ENCODE measurements around the gene TEX22.

The TEX22 gene

DNA sequence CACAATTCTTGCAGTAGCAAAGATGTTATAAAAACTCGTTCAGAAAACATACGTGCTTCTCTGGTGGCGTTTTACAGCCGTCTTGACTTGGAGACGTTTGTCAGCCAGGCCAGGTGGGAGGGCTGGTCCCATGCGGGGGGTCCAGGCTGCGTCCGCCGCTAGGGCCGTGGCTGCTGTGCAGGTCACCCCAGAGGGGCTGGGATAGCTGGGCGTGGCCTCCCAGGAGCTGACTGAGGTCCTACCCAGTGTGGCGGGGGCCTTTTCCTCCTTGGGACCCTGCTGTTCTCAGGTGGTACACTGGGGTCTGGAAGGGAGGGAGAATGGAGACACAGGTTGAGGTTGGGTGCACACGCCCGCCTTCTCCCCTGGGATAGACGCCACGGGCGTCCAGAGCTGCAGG, 46.5 kb downstream of the TEX22 start:
- TF ChIP-seq, protein P1, sequence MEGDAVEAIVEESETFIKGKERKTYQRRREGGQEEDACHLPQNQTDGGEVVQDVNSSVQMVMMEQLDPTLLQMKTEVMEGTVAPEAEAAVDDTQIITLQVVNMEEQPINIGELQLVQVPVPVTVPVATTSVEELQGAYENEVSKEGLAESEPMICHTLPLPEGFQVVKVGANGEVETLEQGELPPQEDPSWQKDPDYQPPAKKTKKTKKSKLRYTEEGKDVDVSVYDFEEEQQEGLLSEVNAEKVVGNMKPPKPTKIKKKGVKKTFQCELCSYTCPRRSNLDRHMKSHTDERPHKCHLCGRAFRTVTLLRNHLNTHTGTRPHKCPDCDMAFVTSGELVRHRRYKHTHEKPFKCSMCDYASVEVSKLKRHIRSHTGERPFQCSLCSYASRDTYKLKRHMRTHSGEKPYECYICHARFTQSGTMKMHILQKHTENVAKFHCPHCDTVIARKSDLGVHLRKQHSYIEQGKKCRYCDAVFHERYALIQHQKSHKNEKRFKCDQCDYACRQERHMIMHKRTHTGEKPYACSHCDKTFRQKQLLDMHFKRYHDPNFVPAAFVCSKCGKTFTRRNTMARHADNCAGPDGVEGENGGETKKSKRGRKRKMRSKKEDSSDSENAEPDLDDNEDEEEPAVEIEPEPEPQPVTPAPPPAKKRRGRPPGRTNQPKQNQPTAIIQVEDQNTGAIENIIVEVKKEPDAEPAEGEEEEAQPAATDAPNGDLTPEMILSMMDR (IDR thresholded peaks at IDR 0.05), result no peak
- Histone ChIP-seq H3K36me3 (peaks cover 10% of the 10 kb centered on the region), H3K9me3 (no peaks in the 10 kb centered on the region), H3K27ac (no peak overlapping the region), H3K4me3 (ENCODE audit: low read depth in 1 of 2, low read length in 1 of 2) (no peak overlapping the region), H3K4me1 (ENCODE audit: control insufficient read depth in 1 of 2, insufficient read depth in 1 of 2, low read depth in 1 of 2, low read length in 1 of 2) (no peaks in the 10 kb centered on the region), H3K27me3 (no peaks in the 10 kb centered on the region)

DNA sequence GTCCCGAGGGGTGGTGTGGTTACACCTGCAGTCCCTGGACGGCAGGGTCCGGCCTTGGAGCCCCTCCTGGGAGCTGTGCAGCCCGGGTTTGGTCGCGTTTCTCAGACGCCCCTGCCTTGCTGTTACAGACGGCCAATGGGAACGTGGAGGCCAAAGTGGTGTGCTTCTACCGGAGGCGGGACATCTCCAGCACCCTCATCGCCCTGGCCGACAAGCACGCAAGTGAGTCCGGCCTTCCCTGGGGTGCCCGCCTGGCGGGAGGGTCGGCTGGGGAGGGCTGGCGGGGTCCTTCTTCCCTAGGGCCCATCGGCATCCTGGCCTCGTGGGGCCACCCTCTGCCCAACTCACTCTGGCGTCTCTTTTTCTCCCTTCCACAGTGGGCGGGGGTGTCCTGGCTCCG, 47.0 kb downstream of the TEX22 start:
- peaks cover 12% of the 10 kb centered on the region for H3K36me3 ChIP-seq
- TF ChIP-seq, protein P1 (IDR thresholded peaks at IDR 0.05), result no peak

DNA sequence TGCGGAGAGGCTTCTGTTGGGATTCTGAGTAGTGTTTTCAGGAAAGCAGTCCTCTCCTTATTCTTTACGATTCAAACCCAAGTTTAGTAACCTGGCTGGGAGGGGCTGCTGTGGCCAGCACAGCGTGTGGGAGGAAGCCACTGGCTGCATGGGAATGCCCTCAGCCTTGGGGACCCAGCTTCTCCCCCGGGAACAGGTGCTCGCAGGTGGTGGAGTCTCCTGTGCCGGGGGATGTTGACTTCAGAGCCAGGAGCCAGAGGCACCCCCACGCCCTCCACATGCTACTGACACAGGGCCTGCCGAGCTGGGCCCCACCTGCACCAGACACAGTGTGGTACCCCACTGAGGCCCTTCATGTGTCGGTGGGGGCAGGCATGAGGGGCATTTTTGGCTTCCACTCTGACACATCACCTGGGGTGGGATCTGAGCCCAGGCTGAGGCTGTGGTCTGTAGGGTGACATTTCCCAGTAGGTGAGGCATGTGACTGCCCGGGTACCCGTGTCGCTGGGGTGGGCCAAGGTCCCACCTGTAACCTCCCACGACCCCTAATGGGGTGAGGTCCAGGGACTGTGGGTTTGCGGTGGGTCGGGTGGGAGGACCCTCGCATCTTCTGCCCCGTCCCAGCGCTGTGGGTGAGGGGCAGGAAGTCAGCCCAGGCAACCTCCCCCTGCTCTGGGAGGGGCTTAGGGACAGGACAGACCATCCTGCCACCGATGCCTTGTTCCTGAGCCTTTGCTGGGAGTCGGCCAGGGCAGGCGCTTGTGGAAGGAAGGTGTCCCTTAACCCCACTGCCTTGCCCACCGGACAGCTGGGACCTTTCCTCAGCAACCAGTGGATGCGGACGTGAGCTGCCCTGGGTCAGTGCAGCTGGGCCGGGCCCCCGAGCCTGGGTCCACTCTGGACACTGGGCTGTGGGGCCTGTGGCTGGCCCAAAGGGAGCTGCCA, 47.8 kb downstream of the TEX22 start:
- Histone ChIP-seq H3K27ac (no peak overlapping the region), H3K27me3 (no peaks in the 10 kb centered on the region), H3K9me3 (no peaks in the 10 kb centered on the region), H3K4me1 (ENCODE audit: control insufficient read depth in 1 of 2, insufficient read depth in 1 of 2, low read depth in 1 of 2, low read length in 1 of 2) (no peaks in the 10 kb centered on the region), H3K36me3 (peaks cover 15% of the 10 kb centered on the region), H3K4me3 (ENCODE audit: low read depth in 1 of 2, low read length in 1 of 2) (no peak overlapping the region)
- TF ChIP-seq, protein P1 (IDR thresholded peaks at IDR 0.05), result no peak

More for the DNA sequence above, 47.0 kb downstream of the TEX22 start:
- H3K4me1 ChIP-seq (ENCODE audit: control insufficient read depth in 1 of 2, insufficient read depth in 1 of 2, low read depth in 1 of 2, low read length in 1 of 2), result no peaks in the 10 kb centered on the region
- H3K27ac ChIP-seq, result no peak overlapping the region
- H3K9me3 ChIP-seq, result no peaks in the 10 kb centered on the region
- H3K4me3 ChIP-seq (ENCODE audit: low read depth in 1 of 2, low read length in 1 of 2), result no peak overlapping the region
- no peaks in the 10 kb centered on the region for H3K27me3 ChIP-seq

DNA sequence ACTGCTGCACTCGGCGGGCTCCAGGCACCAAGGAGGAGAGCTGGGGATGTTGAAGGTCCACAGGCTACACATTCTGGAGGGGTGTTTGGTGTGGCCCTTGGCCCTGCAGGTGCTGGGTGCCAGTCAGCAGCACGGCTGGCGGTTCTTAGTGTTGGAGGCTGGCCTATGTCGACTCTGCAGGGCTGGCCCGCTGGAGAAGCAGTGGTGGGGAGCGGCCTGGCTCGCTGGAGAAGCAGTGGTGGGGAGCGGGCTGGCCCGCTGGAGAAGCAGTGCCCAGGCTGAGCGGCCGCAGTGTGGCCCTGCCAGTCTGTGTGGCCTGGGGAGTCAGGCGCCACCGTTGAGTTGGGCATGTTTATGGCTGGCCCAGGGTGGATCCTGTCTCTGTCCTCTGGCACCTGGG, 48.6 kb downstream of the TEX22 start:
- TF ChIP-seq, protein P1 (IDR thresholded peaks at IDR 0.05), result no peak
- no peak overlapping the region for H3K27ac ChIP-seq
- H3K36me3 ChIP-seq, result peaks cover 18% of the 10 kb centered on the region
- H3K4me3 ChIP-seq (ENCODE audit: low read depth in 1 of 2, low read length in 1 of 2), result no peak overlapping the region
- no peaks in the 10 kb centered on the region for H3K27me3 ChIP-seq
- no peaks in the 10 kb centered on the region for H3K9me3 ChIP-seq
- no peaks in the 10 kb centered on the region for H3K4me1 ChIP-seq (ENCODE audit: control insufficient read depth in 1 of 2, insufficient read depth in 1 of 2, low read depth in 1 of 2, low read length in 1 of 2)

DNA sequence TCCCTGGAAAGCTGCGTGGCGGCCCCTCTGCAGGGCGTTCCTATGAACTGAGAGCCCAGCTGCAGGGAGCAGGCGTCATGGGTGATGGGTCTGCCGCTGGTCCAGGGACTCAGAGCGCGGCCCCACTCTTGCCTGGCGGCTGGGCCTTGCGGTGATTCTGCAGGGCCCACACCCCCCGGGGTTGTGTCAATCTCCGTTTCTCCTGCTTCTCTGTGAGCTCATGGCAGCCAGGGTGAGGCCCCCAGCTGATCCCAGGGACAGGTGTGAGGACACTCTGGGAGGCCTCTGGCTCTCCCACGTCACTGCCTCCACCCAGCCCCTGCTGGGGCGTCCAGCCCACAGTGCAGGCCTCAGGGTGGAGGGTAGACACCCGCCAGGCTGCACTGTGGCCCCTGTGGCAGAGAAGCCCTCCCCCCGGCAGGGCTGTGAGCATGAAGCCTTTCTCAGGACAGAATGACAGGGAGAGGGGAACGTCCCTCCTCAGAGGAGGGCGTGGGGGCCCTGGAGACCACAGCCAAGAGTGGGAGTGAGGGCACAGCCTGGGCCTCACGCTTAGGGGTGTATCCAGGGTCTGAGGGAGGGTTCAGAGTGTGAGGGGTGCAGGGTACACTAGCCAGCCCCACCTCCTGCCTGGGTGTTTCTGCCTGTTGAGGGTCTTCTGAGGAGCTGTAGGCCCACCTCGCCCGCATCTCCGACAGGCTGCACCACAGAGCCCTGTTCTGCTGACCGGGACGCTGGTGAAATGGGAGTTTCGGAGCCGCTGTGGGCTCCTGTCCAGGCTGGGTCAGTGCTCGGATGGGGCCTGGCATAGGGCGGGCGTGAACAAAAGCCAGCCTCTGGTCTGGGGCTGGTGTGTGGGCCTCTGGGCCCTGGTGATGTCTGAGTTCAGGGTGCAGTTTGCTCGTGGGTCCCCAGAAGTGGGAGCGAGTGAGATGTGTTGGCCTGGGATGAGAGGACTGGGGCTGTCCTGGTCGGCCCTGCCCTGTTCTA, 49.6 kb downstream of the TEX22 start:
- no peaks in the 10 kb centered on the region for H3K27me3 ChIP-seq
- H3K27ac ChIP-seq, result no peak overlapping the region
- TF ChIP-seq, protein P1 (IDR thresholded peaks at IDR 0.05), result no peak
- H3K36me3 ChIP-seq, result peaks cover 25% of the 10 kb centered on the region
- no peak overlapping the region for H3K4me3 ChIP-seq (ENCODE audit: low read depth in 1 of 2, low read length in 1 of 2)
- no peaks in the 10 kb centered on the region for H3K4me1 ChIP-seq (ENCODE audit: control insufficient read depth in 1 of 2, insufficient read depth in 1 of 2, low read depth in 1 of 2, low read length in 1 of 2)
- H3K9me3 ChIP-seq, result no peaks in the 10 kb centered on the region

Data from neutrophil (primary cell).